G401.6 (cell line): ENCODE data around the gene HTT.

Experiments used
- FAIRE-seq: peaks from 2 replicates; lab custom pipeline; 2012; peaks lifted over from hg19 to GRCh38; lab: Jason Lieb, UNC

The HTT gene

DNA sequence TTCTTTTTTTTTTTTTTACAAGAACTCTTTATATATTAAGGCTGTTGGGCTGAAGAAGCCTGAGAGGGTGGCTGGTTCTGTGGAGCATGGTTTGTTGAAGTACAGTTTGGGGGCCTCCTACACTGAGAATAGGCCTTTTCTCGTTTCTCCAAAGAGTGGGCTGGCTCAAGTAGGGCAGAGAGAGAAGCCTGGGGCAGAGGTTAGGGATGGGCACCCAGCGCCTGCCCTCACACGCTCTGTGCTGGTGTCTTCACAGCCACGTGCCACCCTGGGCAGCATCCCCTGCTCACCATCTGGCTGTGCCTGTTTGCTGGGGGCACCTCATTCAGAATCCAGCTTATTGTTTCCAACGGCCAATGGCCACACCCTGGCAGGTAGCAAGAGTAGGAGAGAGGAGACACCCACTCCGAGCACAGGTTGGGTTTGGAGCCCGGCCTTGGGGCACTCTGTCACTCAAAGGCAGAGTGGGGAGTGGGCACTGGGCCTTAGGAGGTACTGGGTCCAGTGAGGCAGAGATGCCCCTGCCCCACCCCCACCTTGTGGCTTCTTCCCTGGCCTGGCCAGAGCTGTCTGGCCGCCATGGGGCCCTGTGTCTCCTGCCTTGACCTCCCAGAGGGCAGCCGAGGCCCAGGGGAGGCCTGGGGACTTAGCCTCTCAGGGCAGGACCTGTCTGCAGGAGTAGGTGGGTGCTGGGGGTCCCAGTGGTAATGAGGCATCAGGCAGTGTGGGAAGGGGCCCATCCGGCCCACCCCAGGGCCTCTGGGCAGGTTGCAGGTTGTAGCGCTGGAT is 177.4 kb downstream of the HTT start:
- no peak for FAIRE-seq

DNA sequence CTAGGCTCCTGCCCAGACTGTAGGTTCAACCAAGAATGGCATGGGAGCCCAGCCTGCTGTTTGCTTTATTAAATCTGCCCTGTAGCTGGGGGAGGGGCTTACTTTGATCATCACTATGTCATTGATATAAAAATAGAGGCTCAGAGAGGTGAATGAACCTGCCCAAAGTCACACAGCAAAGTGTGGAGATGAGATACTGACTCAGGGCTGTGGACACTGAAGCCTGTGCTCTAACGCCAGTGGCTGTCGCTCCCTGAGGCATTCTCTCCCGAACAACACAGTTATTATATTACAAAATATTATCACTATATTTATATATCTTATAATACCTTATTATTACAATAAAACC is 178.0 kb downstream of the HTT start:
- FAIRE-seq, result no peak

DNA sequence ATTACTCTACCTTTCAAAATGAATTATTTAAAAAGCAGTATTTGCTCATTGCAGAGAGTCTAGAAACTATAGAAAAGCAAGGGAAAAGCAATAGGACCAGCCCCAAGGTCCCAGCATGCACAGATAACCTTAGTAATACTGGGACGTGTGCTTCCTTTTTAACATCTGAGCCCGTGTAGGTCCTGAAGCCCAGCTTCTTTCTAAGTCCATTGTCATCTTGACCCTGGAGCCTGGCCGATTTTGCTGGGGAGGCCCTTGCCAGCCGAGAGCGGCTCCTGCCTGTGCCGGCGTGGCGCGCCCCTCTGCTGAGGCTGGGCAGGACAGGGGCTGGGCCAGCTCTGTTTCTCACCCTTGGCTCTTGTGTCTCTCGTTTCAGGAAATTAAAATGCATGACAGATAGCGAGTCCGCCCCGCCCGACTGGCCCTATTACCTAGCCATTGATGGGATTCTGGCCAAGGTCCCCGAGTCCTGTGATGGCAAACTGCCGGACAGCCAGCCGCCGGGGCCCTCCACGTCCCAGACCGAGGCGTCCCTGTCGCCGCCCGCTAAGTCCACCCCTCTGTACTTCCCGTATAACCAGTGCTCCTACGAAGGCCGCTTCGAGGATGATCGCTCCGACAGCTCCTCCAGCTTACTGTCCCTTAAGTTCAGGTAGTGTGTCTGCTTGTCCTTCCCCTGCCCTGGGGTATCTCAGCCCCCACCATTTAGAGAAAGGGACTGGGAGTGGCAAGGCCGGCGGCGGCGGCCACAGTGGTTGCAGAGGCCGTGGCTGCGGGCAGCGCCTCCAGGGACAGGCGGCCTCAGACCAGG is 178.6 kb downstream of the HTT start:
- no peak for FAIRE-seq

DNA sequence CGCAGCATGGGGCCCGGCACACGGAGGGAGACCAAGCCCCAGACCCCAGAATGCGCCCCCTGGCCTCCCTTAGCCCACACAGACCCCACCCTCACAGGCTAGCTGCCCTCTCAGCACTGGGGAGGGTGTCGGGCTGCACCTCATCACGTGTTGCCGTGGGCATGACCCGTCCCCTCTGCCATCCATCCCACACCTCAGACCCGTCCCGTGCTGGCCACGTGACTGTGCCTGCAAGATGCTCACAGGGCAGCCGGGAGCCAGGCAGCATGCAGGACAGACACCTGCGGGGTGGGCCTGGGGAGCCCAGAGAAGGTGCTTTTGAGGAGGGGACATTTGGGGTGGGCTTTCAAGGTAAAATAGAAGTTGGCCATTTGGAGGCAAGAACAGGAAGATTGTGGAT is 179.3 kb downstream of the HTT start:
- no peak for FAIRE-seq

DNA sequence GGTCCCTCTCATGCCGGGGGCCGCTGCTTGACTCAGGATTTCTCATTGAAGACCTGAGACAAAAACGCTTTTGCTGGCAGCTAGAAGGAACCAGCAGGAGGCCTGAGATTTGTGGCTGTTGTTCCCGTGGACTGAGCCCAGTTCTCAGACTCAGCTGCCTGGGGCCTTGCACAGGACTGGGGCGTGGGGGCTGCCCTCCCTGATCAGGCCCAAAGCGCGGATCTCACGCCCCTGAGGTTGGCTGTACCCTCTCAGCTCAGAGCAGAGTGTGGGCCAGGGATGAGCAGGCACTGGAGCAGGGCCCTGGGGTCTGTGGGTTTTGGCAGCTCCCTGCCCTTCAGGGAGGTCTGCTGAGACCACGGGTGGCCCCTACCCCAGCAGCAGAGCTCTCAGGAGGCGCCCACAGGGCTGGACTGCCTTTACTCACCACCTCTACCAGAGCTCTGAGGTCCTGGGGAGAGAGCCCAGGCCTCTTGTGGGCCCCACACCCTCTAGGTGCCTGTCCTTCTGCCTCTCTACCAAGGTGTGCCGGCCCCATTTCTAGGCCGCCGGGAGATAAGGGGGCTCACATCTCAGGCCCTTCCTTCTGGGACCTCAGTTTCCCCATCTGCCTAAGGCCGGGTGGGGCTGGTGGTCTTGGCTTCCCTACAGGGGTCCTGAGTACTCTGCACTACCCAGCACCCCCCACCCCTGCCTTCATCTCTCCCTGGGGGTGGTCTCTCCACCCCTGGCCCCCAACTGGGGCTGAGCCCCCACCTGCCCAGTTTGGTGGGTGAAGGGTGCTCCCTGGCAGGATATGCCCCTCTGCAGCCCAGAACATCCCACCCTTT is 180.0 kb downstream of the HTT start:
- no peak for FAIRE-seq

DNA sequence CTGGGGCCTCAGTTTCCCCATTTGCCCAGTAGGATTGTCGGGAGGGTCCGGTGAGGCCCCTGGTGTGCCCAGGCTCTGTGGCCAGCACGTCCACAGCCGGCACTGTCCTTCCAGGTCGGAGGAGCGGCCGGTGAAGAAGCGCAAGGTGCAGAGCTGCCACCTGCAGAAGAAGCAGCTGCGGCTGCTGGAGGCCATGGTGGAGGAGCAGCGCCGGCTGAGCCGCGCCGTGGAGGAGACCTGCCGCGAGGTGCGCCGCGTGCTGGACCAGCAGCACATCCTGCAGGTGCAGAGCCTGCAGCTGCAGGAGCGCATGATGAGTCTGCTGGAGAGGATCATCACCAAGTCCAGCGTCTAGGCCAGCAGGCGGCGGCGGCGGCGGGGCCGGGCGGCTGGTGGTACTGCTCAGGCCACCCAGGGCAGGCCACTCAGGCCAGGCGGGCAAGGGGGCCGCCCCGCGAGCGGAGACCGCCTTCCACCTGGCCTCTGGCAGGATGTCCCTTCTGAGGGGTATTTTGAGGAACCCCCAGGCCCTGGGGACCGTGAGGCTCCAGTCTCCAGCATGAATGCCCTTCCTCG is 181.2 kb downstream of the HTT start:
- FAIRE-seq, result no peak

DNA sequence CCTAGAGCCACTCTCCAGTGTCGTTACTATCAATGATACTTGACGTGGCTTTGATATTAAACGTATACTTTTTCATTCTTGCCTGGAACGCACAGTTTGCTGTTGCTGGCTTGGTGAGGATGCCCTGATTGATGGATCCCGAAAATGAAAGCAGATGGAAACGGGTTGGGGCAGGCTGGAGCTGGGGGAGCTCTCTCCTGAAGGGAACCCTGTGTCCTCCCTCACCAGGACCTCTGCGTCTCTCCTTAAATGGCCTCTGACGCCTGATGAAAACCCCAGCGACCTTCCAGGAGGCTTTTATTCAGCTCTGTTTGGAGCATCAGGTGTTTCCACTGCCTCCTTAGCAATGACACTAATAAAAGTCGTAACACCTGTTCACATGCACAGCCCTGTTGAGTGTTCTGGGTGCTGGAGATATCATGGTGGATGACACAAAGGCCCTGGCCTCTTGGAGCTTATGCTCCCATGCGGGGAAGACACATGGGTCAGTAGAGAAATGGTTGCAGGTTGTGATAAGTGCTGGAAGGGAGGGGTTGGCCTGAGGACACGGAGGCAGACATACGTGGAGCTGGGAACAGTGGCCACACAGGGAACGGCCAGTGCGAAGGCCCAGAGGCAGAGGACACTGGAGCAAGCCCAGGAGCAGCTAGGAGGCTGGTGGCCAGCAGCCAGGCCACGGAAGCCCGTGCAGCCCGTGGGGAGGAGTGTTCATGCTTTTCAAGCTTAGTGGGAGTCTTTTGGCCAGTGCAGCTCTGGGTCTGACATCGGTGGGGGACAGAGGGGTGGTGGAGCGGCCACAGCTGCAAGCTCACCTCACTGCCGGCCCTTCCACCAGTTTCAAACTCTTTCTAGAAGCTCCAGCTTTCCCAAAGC is 182.0 kb downstream of the HTT start:
- no peak for FAIRE-seq

DNA sequence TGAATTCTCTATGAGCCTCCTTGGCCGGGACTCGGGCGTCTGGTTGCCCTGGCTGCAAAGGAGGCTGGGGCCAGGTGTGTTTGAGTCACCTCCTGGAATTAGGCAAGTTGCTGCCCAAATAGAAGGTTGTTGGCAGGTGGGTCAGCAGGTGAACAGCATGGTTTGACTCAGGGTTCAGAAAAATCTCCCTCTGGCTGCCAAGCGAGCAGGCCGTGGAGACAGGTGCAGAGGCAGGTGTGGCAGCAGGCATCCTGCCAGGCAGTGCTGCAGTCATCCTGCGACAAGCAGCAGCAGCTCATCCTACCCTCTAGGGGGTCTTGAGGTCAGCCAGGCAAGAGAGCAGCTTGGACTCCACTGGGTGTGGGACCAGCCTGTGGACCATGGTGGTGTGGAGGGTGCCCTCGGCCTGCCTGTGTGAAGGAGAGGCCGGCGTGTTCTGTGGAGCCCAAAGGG is 182.6 kb downstream of the HTT start:
- FAIRE-seq, result no peak

DNA sequence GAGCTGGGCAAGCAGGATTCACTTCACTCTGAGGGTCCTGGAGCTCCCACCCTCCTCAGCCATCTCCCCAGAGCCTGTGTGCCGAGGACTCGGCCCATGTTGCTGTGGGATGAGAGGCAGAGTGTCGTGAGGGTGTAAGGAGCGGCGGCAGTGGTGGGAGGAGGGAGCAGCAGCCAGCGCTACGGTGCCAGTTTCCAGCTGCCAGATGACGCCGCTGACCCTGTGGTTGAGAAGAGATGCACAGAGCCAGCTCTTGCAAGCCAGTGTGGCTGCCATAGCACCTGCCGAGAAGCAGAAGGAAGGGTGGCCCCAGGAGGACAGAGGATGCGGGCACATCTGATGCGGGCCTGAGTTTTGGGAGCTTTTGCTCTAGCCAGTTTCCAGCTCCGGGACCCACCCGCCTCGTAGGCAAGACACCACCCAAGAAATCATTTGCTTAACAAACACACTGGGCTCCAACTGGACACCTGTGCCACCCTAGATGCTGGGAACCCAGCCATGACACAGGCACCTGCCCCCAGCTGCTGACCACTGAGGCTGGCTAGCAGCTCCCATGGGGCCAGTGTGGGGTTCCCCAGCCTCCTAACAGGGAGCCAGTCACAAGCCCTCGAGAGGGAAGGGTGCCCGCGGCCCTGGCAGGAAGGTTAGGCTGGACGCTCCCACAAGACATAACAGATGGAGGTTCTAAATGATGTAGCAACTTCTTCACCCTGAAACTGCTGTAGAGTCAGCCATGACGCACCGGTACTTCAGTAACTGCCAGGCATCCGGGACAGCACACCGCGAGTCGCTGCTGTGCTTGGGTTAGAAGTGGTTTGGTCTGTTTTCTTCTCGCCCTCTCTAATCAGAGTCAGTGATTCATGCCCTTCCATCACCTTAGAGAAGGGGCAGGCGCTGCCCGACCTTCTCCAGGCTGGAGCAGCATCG is 183.3 kb downstream of the HTT start:
- FAIRE-seq, result no peak

DNA sequence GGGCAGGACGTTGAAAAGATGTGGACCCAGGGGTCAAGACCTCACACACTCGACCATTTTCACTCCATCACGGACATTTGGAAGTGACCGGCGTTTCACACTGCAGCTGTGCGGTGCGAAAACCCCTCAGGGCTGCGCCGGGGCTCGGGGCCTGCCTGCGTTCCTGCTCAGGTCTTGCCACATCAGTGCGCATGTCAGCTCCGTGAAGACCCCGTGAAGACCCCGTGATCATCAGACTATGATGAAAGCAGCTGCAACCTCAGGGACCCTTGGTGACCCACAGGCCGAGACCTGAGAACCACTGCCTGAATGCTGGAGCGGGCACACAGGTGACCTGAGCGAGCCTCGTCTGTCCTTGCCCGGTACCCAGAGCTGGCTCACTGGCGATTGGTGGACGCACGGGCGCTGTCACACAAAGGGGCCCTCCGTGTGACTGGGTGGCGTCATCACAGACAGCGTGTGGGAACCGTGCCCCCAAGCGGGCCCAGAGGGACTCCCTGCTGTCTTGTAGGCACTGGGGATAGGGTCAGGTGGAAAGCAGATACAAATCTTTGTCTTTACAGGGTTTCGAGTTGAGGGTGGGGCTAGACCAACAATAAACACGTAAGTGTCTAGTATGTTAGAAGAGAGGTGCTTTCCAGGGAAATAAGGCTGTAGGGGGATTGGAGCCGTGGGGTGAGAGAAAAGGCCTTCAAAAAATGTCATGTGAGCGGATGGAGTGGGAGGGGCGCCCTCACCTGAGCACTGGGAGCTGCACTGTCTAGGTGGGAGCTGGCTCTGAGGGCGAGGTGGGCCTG is 187.1 kb downstream of the HTT start:
- FAIRE-seq, result no peak

DNA sequence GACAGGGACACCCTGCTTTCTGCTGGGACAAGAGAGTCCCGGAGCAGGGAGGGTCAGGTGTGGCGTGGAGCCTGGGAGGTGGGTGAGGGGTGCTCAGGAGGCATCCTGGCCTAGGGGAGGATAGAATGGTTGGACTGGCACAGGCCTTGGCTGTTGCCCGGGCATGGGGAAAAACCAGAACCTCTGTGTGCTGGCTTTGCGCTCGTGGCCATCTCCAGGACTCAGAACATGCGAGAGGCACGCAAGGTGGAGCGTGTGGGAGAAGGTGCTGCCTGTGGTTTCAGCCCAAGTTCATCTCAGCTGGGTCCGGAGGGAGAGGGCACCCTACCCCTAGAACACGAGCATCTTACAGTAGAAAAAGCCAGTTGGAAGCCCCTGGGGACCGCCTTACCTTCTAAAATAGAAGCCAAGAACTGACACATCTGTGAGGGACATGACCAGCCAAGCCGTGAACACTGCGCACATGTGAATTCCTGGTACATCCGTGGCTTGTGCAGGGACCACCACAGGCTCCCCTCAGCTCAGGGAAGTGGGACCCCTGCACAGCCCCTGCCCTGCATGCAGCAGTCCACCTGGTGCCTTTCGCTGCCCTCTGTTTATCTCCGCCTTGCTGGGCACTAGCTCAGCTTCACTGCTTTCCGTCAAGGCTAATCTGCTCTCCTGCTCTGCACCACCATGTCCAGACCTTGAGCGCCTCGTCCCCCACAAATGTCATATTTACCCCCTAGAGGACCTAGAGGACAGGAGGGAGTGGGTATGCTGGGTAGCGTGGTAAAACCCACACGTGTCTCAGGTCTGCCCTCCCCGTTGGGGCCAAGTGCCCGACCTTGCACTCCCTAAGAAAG is 187.9 kb downstream of the HTT start:
- FAIRE-seq, result no peak

DNA sequence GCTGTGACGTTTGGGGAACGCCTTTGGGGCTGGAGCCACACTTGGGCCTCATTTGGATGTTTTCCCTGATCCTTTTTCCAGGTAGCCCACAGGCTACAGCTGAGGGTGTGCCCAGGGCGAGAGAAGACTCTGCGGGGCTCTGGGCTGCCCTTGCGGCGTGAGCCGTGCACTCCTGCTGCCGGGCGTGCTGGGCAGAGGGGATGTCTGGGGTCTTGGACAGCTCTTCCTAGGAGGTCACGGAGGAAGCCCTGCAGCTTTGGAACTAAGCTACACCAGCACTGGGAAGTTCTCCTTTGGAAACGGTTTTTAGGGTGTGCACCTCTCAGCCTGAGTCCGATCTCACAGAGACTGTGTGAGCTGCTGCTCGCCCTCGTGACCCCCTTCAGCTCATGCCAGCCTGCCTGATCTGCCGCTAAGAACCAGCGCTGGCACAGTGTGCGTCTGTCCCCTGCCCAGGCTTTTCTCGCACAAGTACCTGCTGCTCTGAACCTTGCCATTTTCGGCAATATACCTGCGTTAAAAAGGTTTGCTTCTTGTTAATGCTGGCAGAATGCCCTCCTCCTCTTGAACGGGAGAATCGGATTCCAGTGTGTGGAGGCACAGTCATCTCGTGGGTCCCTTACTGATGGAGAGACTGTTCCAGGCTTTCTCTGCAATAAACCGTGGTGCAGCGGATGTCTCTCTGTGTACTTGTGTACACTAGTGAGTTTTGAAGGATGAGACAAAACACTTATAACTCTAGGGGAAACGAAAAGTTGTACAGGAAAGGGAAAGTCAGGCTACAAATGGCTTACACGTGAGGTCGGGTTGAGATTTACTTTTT is 188.8 kb downstream of the HTT start:
- no peak for FAIRE-seq

DNA sequence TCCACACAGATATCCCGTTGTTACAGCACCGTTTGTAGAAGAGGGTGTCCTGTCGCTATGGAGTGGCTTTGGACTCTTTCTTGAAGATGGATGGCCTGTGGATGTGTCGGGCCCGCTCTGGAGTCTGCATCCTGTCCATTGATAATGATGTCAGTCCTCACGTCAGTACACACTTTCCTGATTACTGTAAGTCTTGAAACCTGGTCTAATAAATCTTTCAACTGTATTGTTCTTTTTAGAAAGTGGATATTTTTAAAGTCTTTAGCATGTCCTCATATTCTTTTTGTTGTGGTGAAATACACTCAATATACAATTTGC is 189.4 kb downstream of the HTT start:
- no peak for FAIRE-seq

DNA sequence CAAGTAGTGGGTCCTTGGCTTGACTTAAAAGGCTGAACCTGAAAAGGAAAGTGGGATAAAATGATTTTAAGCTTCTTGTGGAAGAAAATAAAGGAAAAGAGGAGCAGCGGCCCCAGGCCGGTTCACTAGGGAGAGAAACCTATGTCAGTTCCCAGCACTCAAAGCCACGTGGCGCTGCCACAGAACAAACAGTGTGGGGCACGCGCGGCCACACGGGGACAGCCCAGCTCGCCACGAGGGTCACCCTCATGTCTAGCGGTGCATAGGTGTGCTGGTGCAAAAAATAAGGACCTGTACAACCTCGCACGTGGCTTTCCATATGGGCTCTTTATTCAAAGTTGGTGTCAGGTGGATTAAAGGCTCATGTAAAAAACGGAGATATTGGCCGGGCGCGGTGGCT is 191.6 kb downstream of the HTT start:
- no peak for FAIRE-seq

DNA sequence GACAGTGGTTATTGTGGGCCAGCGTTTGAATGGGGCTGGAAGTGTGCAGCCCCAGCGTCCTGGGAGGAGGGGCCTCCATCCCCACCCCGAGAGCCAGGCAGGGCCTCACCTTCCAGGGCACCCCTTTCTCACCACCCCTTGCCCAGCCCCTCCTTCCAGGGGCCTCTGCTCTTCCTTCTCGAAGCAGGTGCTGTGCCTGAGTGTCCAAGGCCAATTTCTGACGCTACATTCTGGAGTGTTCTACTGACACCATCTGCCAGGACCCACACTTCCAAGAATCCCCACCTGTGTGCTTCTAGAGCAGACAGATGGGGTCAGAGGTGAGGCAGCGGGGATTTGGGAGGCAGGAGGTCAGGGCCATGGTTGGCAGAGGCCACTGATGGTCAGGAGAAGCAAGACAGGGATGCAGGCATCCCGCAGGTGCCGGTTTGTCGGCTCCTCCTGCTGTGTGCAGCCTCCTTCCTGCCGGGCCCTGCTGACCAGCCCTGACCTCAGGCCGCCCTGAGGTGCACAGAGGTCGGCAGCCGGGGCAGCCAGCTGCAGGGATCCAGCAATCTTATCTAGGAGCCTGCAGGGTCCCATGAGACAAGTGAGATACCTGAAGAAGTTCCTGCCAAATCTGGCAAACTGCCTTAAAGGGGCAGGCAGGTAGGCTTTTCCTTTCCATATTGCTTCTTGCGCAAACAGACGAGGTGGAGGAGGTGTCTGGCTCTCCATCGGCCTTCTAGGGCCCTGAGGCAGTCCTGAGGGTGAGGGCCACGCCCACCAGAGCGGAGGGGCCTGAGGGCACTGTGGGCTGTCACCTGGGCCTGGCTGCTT is 193.3 kb downstream of the HTT start:
- no peak for FAIRE-seq

DNA sequence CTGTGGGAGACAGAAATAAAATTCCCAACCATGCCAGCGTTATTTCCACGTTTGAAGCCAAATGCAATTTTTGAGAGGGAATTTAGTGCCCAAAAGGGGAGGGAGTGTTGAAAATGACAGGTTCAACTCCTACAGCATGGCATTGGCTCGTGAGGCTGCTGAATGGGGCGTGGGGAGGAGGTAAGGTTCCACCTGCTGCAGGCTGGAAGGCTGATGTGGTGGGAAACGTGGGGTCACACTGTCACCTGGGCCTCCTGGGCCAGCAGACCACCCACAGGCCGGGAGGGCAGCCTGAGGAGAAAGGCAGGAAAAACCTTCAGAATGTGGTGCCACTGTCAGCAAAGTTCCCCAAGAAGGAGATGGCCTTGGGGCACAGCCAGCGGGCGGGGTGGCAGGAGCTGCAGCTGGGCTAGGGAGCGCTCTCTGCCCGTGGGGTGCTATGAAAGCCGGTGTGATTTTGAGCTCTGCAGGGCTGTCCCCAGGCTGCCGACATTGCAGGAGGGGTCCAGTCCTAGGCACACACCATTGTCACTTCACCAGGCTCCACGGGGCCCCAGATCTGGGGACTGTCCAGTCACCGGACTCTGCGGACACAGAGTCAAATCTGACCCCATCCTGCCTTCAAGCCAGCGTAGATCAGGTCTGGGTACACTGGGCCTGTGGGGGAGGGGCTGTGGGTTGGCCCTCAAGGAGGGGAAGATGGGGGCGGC is 194.1 kb downstream of the HTT start:
- no peak for FAIRE-seq
